ENCODE data around the gene SPN.
"Not testable (repeated sequence)": the region's sequence is repeated elsewhere in the genome, so short reads cannot be mapped to it uniquely, and the experiment has no call there.

Gene SPN

GRCh38 chr16:29638751-29639150, 24.3 kb upstream of the SPN start:
- DNase-seq (ENCODE audit: low read depth, low spot score); H3K4me3 ChIP-seq (ENCODE audit: low read depth, low read length); in situ Hi-C loops (cut with HindIII; ENCODE audit: low sequenced_read_pairs): not testable (repeated sequence)

DNA sequence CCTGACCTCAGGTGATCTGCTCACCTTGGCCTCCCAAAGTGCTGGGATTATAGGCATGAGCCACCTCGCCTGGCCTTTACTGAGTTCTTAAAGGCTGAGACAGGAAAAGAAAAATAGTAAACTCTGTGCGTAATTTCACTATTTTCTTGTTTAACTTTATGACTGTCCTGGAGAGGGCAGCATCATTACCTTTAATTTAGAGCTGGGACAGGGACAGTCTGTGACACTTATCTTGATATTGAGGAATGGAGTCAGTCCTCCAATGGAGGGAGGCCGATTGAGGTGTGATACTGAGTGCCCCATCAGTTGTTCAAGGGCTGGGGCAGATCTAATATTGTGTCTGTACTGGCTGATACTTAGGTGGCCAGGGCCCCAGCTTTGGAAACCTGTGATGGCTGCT, 21.5 kb upstream of the SPN start:
- DNase-seq (ENCODE audit: low read depth, low spot score): no peak
- in situ Hi-C loops (cut with HindIII; ENCODE audit: low sequenced_read_pairs): no loop called here
- TF ChIP-seq CTCF (IDR thresholded peaks at IDR 0.05; ENCODE audit: low read depth, low read length): peak; percentile 9
- no peak overlapping the region for H3K4me3 ChIP-seq (ENCODE audit: low read depth, low read length)

GRCh38 chr16:29643596-29643995, 19.5 kb upstream of the SPN start:
- DNase-seq (ENCODE audit: low read depth, low spot score): no peak
- in situ Hi-C loops (cut with HindIII; ENCODE audit: low sequenced_read_pairs): no loop called here
- no peak for TF ChIP-seq CTCF (IDR thresholded peaks at IDR 0.05; ENCODE audit: low read depth, low read length)
- no peak overlapping the region for H3K4me3 ChIP-seq (ENCODE audit: low read depth, low read length)

- no peak for DNase-seq (ENCODE audit: low read depth, low spot score)
- TF ChIP-seq CTCF (IDR thresholded peaks at IDR 0.05; ENCODE audit: low read depth, low read length): no peak
- no peak overlapping the region for H3K4me3 ChIP-seq (ENCODE audit: low read depth, low read length)
- in situ Hi-C loops (cut with HindIII; ENCODE audit: low sequenced_read_pairs): no loop called here
These were observed 18.6 kb upstream of the SPN start for GRCh38 chr16:29644338-29644857.

DNA sequence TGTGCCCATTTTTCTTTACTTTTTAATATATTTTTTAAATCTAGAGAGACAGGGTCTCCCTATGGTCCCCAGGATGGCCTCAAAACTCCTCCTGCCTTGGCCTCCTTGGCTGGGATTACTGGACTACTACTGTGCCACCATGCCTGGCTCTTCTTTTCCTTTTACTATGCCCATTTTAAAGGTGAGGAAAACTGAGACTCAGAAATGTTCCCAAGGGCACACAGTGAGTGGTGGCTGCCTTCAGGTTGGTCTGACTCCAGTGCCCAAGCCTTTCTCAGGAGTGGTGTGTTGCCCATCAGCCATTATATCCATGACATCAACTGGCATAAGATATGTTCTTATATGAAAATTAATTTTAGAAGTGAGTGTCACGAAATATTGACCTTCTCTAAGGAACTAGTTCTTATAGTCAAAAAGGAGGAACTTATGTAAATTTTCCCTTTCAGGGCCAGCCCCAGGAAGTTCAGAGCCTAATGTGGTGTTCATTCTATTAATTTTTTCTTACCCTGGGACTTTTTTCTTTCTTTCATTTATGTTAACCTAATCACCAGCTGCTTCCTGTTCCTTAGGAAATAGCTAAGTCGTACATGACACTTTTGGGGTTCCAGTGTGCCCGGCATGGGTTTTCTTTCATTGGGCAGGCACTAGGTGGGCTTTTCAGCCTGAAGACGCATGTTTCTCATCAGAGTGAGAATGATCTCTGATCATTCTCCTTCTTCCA, 17.9 kb upstream of the SPN start:
- in situ Hi-C loops (cut with HindIII; ENCODE audit: low sequenced_read_pairs): no loop called here
- DNase-seq (ENCODE audit: low read depth, low spot score): no peak
- no peak overlapping the region for H3K4me3 ChIP-seq (ENCODE audit: low read depth, low read length)
- TF ChIP-seq CTCF (IDR thresholded peaks at IDR 0.05; ENCODE audit: low read depth, low read length): no peak

DNA sequence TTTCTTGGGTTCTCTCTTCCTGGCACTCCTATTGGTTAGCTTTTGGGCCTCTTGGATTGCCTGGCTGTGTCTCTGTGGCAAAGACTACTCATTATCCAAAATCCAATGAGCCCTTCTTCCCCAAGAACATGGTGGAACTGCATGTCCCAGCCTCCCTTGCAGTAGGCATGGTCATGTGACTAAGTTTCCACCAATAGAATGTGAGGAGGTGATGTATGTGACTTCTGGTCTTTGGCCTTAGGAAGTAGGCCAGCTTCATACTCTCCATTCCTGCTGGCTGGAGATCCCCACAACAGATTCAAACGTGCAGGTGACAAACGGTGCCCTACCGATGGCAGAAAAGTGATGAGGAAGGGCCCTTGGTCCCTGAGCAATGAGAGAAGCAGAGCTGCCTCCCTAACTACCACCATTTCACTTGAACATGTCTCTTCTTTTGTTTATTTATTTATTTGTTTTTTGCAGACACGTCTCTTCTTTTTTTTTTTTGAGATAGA, 17.3 kb upstream of the SPN start:
- no peak overlapping the region for H3K4me3 ChIP-seq (ENCODE audit: low read depth, low read length)
- DNase-seq (ENCODE audit: low read depth, low spot score): peak; percentile 2
- no peak for TF ChIP-seq CTCF (IDR thresholded peaks at IDR 0.05; ENCODE audit: low read depth, low read length)
- in situ Hi-C loops (cut with HindIII; ENCODE audit: low sequenced_read_pairs): no loop called here

DNA sequence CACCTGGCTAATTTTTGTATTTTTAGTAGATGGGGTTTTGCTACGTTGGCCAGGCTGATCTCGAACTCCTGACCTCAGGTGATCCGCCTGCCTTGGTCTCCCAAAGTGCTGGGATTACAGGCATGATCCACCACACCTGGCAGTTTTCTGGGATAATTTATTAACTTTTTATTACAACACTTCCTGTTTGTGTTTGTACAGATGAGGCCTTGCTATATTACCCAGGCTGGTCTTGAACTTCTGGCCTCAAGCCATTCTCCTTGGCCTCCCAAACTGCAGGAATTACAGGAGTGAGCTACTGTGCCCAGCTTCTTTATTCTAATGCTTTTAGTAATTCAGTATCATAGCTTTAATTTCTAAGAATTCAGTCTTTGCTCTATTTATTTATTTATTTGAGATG, 16.1 kb upstream of the SPN start:
- in situ Hi-C loops (cut with HindIII; ENCODE audit: low sequenced_read_pairs): no loop called here
- H3K4me3 ChIP-seq (ENCODE audit: low read depth, low read length): no peak overlapping the region
- no peak for DNase-seq (ENCODE audit: low read depth, low spot score)
- TF ChIP-seq CTCF (IDR thresholded peaks at IDR 0.05; ENCODE audit: low read depth, low read length): no peak
